Stimulated activated CD4-positive, alpha-beta T cell treated with anti-CD3 and anti-CD28 coated beads, Interleukin-2, amount 100 ng/mL, for 48 hours (primary cell): Measurements from ENCODE around the gene TSPYL6.
"Not testable (repeated sequence)": the region's sequence is repeated elsewhere in the genome, so short reads cannot be mapped to it uniquely, and the experiment has no call there.

Experiments used
- DNase-seq, 2 donors: peaks; one replicate each; pipeline ENCODE4 v3.0.0-alpha.2; 2020

The TSPYL6 gene

GRCh38 chr2:54256091-54256694 lies at the start of gene TSPYL6:
TSPYL6 (minus strand) TSS chr2:54256229; CDS start chr2:54256151, 78 bp downstream.
- no peak for DNase-seq

GRCh38 chr2:54303631-54304030 lies 47.6 kb upstream of the TSPYL6 start:
- no peak for DNase-seq

- DNase-seq = no peak
Observed at GRCh38 chr2:54298514-54298913, 42.5 kb upstream of the TSPYL6 start.

- DNase-seq = no peak
Observed at GRCh38 chr2:54295911-54296310, 39.9 kb upstream of the TSPYL6 start.

GRCh38 chr2:54294665-54295064 lies 38.6 kb upstream of the TSPYL6 start:
- DNase-seq = not testable (repeated sequence)

- no peak for DNase-seq
Observed at GRCh38 chr2:54290356-54291025, 34.5 kb upstream of the TSPYL6 start.

GRCh38 chr2:54289917-54290316 lies 33.9 kb upstream of the TSPYL6 start:
- no peak for DNase-seq

GRCh38 chr2:54287532-54287931 lies 31.5 kb upstream of the TSPYL6 start:
- no peak for DNase-seq

GRCh38 chr2:54285451-54285850 lies 29.4 kb upstream of the TSPYL6 start:
- DNase-seq = no peak

- DNase-seq = no peak
Observed at GRCh38 chr2:54284826-54285225, 28.8 kb upstream of the TSPYL6 start.

GRCh38 chr2:54279385-54279784 lies 23.4 kb upstream of the TSPYL6 start:
- DNase-seq = no peak

GRCh38 chr2:54275541-54275940 lies 19.5 kb upstream of the TSPYL6 start:
- no peak for DNase-seq

- DNase-seq = no peak
Observed at GRCh38 chr2:54274781-54275242, 18.8 kb upstream of the TSPYL6 start.

- no peak for DNase-seq
Observed at GRCh38 chr2:54271843-54272627, 16.0 kb upstream of the TSPYL6 start.

GRCh38 chr2:54271189-54271588 lies 15.2 kb upstream of the TSPYL6 start:
- no peak for DNase-seq

GRCh38 chr2:54267577-54267976 lies 11.5 kb upstream of the TSPYL6 start:
- no peak for DNase-seq

- DNase-seq = not testable (repeated sequence)
Observed at GRCh38 chr2:54265081-54265480, 9.1 kb upstream of the TSPYL6 start.

- no peak for DNase-seq
Observed at GRCh38 chr2:54262015-54262765, 6.2 kb upstream of the TSPYL6 start.

- no peak for DNase-seq
Observed at GRCh38 chr2:54261537-54261936, 5.5 kb upstream of the TSPYL6 start.

GRCh38 chr2:54260241-54260595 lies 4.2 kb upstream of the TSPYL6 start:
- DNase-seq = no peak

GRCh38 chr2:54259413-54260240 lies 3.6 kb upstream of the TSPYL6 start:
- DNase-seq = no peak

GRCh38 chr2:54258166-54258565 lies 2.1 kb upstream of the TSPYL6 start:
- DNase-seq = no peak
